Measurements from ENCODE around the gene MAB21L1.

MAB21L1 gene

GRCh38 chr13:35496006-35496405 lies 19.5 kb upstream of the MAB21L1 start:
- Histone ChIP-seq H3K27me3 (ENCODE audit: insufficient read depth, insufficient read length) (no peaks in the 10 kb centered on the region), H3K36me3 (ENCODE audit: insufficient read depth, insufficient read length, low read length) (no peaks in the 10 kb centered on the region), H3K4me3 (ENCODE audit: insufficient read length, low read depth) (no peak overlapping the region), H3K4me1 (ENCODE audit: insufficient read depth, insufficient read length) (no peaks in the 10 kb centered on the region), H3K9me3 (ENCODE audit: insufficient read depth, low read length) (no peaks in the 10 kb centered on the region), H3K9ac (ENCODE audit: insufficient read length, low read depth) (no peak overlapping the region)
- no peak for TF ChIP-seq SUZ12 (IDR thresholded peaks at IDR 0.05; ENCODE audit: extremely low read depth, insufficient read depth, insufficient read length)
- no peak for TF ChIP-seq YY1 (IDR thresholded peaks at IDR 0.05; ENCODE audit: insufficient read depth, insufficient read length)
- TF ChIP-seq ZNF274 (IDR thresholded peaks at IDR 0.05; ENCODE audit: low read depth, low read length): no peak
- DNase-seq (ENCODE audit: low read depth, low spot score): no peak

GRCh38 chr13:35489050-35489449 lies 12.6 kb upstream of the MAB21L1 start:
- Histone ChIP-seq H3K4me1 (ENCODE audit: insufficient read depth, insufficient read length) (no peaks in the 10 kb centered on the region), H3K36me3 (ENCODE audit: insufficient read depth, insufficient read length, low read length) (no peaks in the 10 kb centered on the region), H3K4me3 (ENCODE audit: insufficient read length, low read depth) (no peak overlapping the region), H3K9me3 (ENCODE audit: insufficient read depth, low read length) (no peaks in the 10 kb centered on the region), H3K9ac (ENCODE audit: insufficient read length, low read depth) (no peak overlapping the region), H3K27me3 (ENCODE audit: insufficient read depth, insufficient read length) (no peaks in the 10 kb centered on the region)
- no peak for TF ChIP-seq ZNF274 (IDR thresholded peaks at IDR 0.05; ENCODE audit: low read depth, low read length)
- no peak for TF ChIP-seq YY1 (IDR thresholded peaks at IDR 0.05; ENCODE audit: insufficient read depth, insufficient read length)
- TF ChIP-seq SUZ12 (IDR thresholded peaks at IDR 0.05; ENCODE audit: extremely low read depth, insufficient read depth, insufficient read length): no peak
- no peak for DNase-seq (ENCODE audit: low read depth, low spot score)

- TF ChIP-seq YY1 (IDR thresholded peaks at IDR 0.05; ENCODE audit: insufficient read depth, insufficient read length) (no peak), SUZ12 (IDR thresholded peaks at IDR 0.05; ENCODE audit: extremely low read depth, insufficient read depth, insufficient read length) (no peak), ZNF274 (IDR thresholded peaks at IDR 0.05; ENCODE audit: low read depth, low read length) (no peak)
- H3K9ac ChIP-seq (ENCODE audit: insufficient read length, low read depth): no peak overlapping the region
- DNase-seq (ENCODE audit: low read depth, low spot score): no peak
- no peaks in the 10 kb centered on the region for H3K9me3 ChIP-seq (ENCODE audit: insufficient read depth, low read length)
- no peaks in the 10 kb centered on the region for H3K36me3 ChIP-seq (ENCODE audit: insufficient read depth, insufficient read length, low read length)
- no peaks in the 10 kb centered on the region for H3K4me1 ChIP-seq (ENCODE audit: insufficient read depth, insufficient read length)
- H3K4me3 ChIP-seq (ENCODE audit: insufficient read length, low read depth): no peak overlapping the region
- peaks cover 4% of the 10 kb centered on the region for H3K27me3 ChIP-seq (ENCODE audit: insufficient read depth, insufficient read length)
Observed at GRCh38 chr13:35485424-35485823, 8.9 kb upstream of the MAB21L1 start.

DNA sequence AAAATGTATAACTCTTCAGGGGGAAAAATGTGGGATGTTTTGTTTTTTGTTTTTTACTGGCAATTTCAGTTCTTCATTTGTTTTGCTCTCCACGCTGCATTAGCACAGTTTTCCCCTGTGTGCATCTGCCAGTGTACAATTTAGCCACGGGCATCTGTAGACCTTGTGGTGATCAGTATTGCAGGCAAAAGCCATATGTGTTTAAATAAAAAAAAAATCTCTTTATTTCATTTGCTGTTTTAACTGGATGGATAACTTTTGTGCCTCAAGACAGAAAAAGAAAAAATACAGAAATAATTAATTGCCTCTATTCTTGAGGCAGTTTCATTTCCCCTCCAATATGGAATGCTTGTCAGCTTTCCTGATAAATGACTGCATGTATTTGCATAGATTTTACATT lies 7.9 kb upstream of the MAB21L1 start:
- DNase-seq (ENCODE audit: low read depth, low spot score): no peak
- TF ChIP-seq YY1 (IDR thresholded peaks at IDR 0.05; ENCODE audit: insufficient read depth, insufficient read length) (no peak), SUZ12 (IDR thresholded peaks at IDR 0.05; ENCODE audit: extremely low read depth, insufficient read depth, insufficient read length) (no peak), ZNF274 (IDR thresholded peaks at IDR 0.05; ENCODE audit: low read depth, low read length) (no peak)
- H3K27me3 ChIP-seq (ENCODE audit: insufficient read depth, insufficient read length): peaks cover 15% of the 10 kb centered on the region
- H3K4me3 ChIP-seq (ENCODE audit: insufficient read length, low read depth): no peak overlapping the region
- H3K9me3 ChIP-seq (ENCODE audit: insufficient read depth, low read length): no peaks in the 10 kb centered on the region
- H3K9ac ChIP-seq (ENCODE audit: insufficient read length, low read depth): no peak overlapping the region
- H3K4me1 ChIP-seq (ENCODE audit: insufficient read depth, insufficient read length): no peaks in the 10 kb centered on the region
- no peaks in the 10 kb centered on the region for H3K36me3 ChIP-seq (ENCODE audit: insufficient read depth, insufficient read length, low read length)

GRCh38 chr13:35483761-35484160 lies 7.3 kb upstream of the MAB21L1 start:
- Histone ChIP-seq H3K4me3 (ENCODE audit: insufficient read length, low read depth) (no peak overlapping the region), H3K9ac (ENCODE audit: insufficient read length, low read depth) (no peak overlapping the region), H3K27me3 (ENCODE audit: insufficient read depth, insufficient read length) (peaks cover 21% of the 10 kb centered on the region), H3K36me3 (ENCODE audit: insufficient read depth, insufficient read length, low read length) (no peaks in the 10 kb centered on the region), H3K9me3 (ENCODE audit: insufficient read depth, low read length) (no peaks in the 10 kb centered on the region), H3K4me1 (ENCODE audit: insufficient read depth, insufficient read length) (no peaks in the 10 kb centered on the region)
- no peak for DNase-seq (ENCODE audit: low read depth, low spot score)
- TF ChIP-seq SUZ12 (IDR thresholded peaks at IDR 0.05; ENCODE audit: extremely low read depth, insufficient read depth, insufficient read length): no peak
- no peak for TF ChIP-seq ZNF274 (IDR thresholded peaks at IDR 0.05; ENCODE audit: low read depth, low read length)
- no peak for TF ChIP-seq YY1 (IDR thresholded peaks at IDR 0.05; ENCODE audit: insufficient read depth, insufficient read length)

DNA sequence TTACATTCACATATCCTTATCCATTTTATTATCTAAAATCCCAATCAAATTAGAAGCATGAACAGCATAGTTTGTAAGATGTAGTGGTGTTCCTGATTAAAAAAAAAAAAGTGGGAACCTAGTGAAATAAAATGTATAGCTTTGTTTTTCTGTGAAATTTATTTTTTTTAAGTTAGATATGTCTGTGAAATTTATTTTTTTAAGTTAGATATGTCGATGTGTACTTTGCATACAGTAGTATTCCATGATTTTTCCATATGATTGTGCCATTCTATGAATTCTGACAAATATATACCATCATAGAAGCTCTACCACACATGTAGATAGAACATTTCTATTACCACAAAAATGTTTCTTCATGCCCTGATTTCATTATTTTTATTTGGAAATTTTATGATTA lies 6.0 kb upstream of the MAB21L1 start:
- Histone ChIP-seq H3K9ac (ENCODE audit: insufficient read length, low read depth) (no peak overlapping the region), H3K27me3 (ENCODE audit: insufficient read depth, insufficient read length) (peaks cover 33% of the 10 kb centered on the region), H3K4me1 (ENCODE audit: insufficient read depth, insufficient read length) (no peaks in the 10 kb centered on the region), H3K36me3 (ENCODE audit: insufficient read depth, insufficient read length, low read length) (no peaks in the 10 kb centered on the region), H3K9me3 (ENCODE audit: insufficient read depth, low read length) (no peaks in the 10 kb centered on the region), H3K4me3 (ENCODE audit: insufficient read length, low read depth) (no peak overlapping the region)
- no peak for DNase-seq (ENCODE audit: low read depth, low spot score)
- TF ChIP-seq SUZ12 (IDR thresholded peaks at IDR 0.05; ENCODE audit: extremely low read depth, insufficient read depth, insufficient read length) (no peak), YY1 (IDR thresholded peaks at IDR 0.05; ENCODE audit: insufficient read depth, insufficient read length) (no peak), ZNF274 (IDR thresholded peaks at IDR 0.05; ENCODE audit: low read depth, low read length) (no peak)

GRCh38 chr13:35481777-35482176 lies 5.3 kb upstream of the MAB21L1 start:
- TF ChIP-seq SUZ12 (IDR thresholded peaks at IDR 0.05; ENCODE audit: extremely low read depth, insufficient read depth, insufficient read length) (no peak), ZNF274 (IDR thresholded peaks at IDR 0.05; ENCODE audit: low read depth, low read length) (no peak), YY1 (IDR thresholded peaks at IDR 0.05; ENCODE audit: insufficient read depth, insufficient read length) (no peak)
- Histone ChIP-seq H3K9ac (ENCODE audit: insufficient read length, low read depth) (no peak overlapping the region), H3K9me3 (ENCODE audit: insufficient read depth, low read length) (no peaks in the 10 kb centered on the region), H3K4me3 (ENCODE audit: insufficient read length, low read depth) (no peak overlapping the region), H3K27me3 (ENCODE audit: insufficient read depth, insufficient read length) (peaks cover 41% of the 10 kb centered on the region), H3K4me1 (ENCODE audit: insufficient read depth, insufficient read length) (no peaks in the 10 kb centered on the region), H3K36me3 (ENCODE audit: insufficient read depth, insufficient read length, low read length) (no peaks in the 10 kb centered on the region)
- no peak for DNase-seq (ENCODE audit: low read depth, low spot score)

Measured in NT2/D1 (cell line).